ENCODE data around the gene ATG3. TPM values are rescaled to one million over a fixed set of nuclear protein-coding genes. Genes with fewer than 3 reads are reported as not detected.

The ATG3 gene
- total RNA-seq, 1 experiment from 2014 or later = 69.7 TPM

Other genes with a start within 250 kb of the ATG3 start
- gene CD200, start 228.8 kb downstream of the ATG3 start, total RNA-seq (2014; rRNA removed; shearing (Covaris generic)) = not detected in 2 replicates
- gene BTLA, start 62.5 kb downstream of the ATG3 start, total RNA-seq (2014; rRNA removed; shearing (Covaris generic)) = not detected in 2 replicates
- 45.7 and 46.5 TPM in 2 replicates for gene SLC35A5, start 83 bp upstream of the ATG3 start, total RNA-seq (2014; rRNA removed; shearing (Covaris generic))
- gene CCDC80, start 79.2 kb upstream of the ATG3 start, total RNA-seq (2014; rRNA removed; shearing (Covaris generic)) = 58.4 and 74.8 TPM in 2 replicates